ENCODE measurements around the gene ZNF521. TPM values are rescaled to one million over a fixed set of nuclear protein-coding genes. Genes with fewer than 3 reads are reported as not detected.

ZNF521 gene
- polyA plus RNA-seq, 3 donors = 31.2 to 41.0 (median 39.2) TPM

DNA sequence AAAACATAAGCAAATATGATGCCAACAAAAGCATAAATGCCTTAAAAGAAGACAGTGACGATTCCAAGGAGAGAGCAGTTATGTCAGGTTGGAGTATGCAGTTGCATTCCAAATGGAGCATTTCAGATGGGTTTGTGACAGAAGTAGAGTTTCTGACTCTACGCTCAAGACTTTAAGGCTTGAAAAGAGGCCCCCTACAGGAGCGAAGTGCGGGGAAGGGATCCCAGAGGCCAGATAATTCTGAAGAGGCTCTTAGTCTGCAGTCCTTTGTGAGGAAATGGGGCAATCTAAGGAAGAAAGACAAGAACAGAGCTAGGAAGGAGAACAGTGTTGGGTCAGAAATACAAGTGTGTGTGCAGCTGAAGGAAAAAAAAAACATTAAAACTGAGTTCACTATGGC lies 95.5 kb downstream of the ZNF521 start:
- DNase-seq = no peak

- no peak for DNase-seq
Observed at GRCh38 chr18:25253779-25254178, 98.2 kb downstream of the ZNF521 start.

DNA sequence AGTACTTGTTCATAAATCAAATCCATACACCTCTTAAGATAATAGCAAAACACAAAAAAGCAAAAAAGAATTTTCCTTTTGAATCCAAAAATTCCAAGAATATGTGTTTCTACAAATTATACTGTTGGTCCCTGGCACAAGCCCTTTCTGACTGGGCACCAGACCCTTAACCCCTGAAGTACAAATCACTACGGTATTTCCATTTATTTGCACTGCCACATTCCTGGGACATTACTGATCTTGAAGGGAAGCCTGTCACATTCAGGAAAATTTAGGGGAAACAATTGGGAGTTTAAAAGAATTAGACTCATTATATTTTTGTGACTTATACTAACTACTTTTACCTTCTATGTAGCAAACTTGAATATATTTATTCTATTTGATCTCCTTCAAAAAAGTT lies 98.8 kb downstream of the ZNF521 start:
- no peak for DNase-seq

- no peak for DNase-seq
Observed at GRCh38 chr18:25251068-25251467, 100.9 kb downstream of the ZNF521 start.

DNA sequence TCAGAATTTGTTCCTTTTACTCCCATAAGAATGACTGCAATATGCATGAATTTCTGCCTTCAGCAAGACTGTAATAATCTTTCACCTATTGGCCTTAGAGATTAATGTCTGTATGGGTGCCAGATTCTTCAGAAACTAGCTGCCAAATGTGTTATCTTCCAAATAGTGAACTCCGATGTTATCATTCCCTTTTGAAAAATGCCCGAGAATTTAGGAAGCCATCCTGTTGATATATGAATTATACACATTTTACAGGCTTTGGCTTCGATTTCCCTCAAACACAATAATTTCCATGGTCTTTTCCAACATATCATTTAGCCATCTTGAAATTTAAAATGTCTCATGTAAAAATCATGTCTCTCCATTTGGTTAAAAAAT lies 101.5 kb downstream of the ZNF521 start:
- DNase-seq = no peak

DNA sequence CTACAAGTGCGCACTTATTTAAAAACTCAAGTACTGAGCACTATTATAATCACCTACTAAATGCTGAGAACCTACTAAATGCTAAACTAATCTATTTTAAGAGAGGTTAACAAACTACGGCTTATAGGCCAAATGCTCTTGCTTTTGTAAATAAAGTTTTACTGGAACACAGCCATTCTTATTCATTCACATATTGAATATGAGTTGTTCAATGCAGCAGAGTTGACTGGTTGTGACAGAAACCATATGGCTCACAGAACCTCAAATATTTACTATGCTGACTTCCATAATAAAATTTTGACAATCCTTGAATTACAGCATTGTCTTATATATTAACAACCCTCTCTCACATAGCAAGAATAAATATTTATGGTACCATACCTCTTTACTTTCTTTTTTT lies 103.2 kb downstream of the ZNF521 start:
- no peak for DNase-seq

DNA sequence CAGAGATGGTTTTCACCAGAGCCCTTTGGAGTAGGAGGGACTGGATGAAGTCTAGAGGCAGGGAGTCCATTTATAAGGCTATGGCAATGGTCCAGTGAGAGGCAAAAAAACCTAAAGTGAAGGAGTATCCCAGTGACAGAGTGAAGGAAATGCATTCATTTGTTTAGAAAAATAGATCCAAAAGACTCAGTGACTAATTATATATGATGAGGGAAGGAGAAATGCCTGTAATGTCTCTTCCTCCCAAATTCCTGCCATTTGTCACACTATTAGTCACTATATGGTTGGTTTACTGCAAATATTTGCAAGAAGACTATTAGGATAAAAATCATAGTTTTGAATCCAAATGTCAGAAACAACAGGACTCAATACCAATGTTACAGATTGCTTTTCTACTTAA lies 104.2 kb downstream of the ZNF521 start:
- no peak for DNase-seq

DNA sequence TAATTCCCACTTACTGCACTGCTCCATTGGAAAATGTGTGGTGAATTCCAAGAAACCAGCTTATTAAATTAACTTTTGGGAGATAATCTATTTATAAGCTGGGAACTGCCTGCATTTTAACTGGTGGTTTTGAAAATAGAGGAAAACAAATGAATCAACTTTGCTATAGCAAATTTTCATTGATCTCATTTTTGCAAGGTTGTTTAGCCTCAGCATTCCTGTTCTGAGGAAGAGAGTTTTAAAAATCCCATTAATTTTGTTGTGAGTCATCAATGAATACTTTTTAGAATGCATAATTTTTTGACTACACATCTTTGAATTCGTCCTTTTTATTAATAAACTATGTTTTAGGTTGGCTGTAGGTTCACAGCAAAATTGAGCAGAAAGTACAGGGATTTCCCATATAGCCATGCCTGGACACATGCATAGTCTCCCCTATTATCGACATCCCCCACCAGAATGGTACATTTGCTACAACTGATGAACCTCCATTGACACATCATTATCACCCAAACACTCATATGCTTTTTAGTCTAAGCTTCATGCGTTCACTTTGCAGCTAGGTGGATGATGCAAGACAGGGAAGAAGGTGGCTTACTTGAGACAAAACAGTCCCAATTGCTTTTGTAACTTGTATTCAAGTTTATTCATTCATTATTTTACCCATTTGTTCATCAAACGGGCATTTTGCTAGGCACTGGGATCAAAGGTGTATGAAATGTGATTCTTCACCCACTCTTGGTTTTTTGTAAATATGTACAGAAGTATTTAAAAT lies 106.9 kb downstream of the ZNF521 start:
- DNase-seq = no peak

DNA sequence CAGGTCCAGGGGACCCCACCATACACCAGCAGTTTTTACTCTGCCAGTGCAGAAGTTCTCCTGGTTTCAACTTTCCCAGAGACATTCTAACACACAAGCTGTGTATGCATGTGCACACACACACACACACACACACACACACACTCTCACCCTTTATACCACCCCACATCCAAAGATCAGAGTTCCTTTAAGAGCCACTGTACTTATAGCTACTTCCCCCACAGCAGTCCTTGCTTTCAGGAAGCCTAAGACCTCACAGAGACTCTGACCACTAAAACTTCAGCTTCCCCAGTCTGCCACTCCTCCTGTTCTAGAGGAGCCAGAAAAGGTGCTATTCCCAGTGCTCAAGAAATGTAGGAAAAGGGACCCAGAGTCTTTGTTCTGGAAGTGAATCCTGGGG lies 107.8 kb downstream of the ZNF521 start:
- no peak for DNase-seq

DNA sequence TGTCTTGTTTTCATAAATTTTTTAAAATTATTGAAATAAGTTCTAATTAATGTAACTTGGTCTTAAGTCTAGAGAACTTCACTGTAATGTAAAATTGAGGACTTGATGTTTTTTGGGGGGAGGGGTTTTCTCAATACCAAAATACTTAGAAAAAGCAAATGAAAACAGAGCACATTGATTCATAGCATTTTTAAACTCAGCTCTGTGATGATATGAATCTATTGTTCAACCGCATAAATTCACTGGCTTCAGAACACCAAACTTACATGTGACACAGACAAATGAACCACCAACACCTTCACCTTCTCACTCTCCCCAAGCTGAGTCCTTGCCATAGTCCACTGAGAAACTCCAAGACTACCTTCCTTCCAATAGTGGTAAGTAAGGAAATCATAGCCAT lies 108.2 kb downstream of the ZNF521 start:
- no peak for DNase-seq

DNA sequence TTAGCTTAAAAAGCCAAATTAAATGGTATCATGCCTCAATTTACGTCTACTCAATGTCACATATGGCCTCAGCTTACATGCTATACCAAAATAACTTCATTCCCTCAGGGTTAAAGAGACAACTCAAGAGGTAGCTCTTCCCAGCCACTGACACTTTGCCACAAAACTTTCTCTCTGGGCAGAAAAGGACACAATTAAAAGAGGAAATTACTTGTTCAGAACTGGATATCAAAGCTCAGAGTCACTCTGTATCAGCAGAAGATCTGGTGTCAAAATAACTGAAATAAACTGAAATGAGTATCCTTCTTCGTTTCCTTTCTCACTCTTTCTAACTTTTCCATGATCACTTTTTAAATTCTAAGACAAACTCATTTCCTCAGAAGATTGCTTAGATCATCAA lies 108.7 kb downstream of the ZNF521 start:
- DNase-seq = no peak

GRCh38 chr18:25240420-25240770 lies 111.6 kb downstream of the ZNF521 start:
- no peak for DNase-seq

GRCh38 chr18:25239581-25240419 lies 112.2 kb downstream of the ZNF521 start:
- DNase-seq = no peak

- peak; percentile 33 for DNase-seq
Observed at GRCh38 chr18:25239151-25239550, 112.8 kb downstream of the ZNF521 start.

GRCh38 chr18:25237571-25238267 lies 114.2 kb downstream of the ZNF521 start:
- DNase-seq = no peak

DNA sequence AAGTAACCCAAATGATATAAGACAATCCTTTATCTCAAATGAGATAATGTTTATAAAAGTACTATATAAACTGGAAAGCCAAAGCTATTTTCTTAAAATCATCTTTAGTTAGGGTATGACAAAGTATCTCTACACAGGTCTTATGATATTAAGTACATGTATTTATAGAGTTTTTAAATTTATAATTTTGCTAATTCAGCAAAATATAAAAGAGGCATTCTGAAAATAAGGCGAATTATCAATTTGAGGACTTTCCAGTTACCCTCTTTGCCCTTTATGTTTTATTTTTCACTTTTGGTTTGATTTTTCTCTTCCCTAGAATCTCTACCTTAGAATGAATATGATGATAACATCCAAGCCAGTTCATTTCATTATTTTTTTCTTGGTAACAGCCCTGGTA lies 115.2 kb downstream of the ZNF521 start:
- DNase-seq = no peak

DNA sequence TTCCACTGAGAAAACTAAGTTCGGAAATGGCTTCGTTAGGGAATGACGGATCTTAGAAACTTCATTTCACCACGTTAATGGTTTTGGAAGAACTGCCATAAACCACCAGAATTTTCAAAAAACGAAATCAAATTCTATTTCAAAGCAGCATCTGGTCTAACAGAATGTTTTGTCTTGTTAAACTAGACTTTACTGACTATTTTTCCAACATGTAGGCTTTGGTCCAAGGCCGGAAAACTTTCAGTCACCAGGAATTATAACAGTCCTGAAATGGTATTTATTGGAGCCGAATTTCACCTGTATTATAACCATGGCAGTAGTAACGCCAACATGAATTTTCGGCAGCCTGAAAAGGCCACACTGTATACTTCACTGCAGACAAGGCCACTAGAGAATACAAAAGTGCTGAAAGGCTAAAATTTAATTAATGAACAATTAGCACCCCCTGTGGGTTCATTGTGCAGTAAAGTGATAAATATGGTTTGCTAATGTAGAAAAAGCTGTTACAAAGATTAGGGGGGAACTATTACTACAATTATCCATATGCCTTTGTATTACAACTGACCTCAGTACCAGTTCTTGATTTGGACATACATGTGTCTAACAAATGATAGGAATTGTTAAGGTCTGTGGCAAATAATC lies 116.4 kb downstream of the ZNF521 start:
- DNase-seq = no peak

- no peak for DNase-seq
Observed at GRCh38 chr18:25234740-25235345, 117.1 kb downstream of the ZNF521 start.

GRCh38 chr18:25234322-25234639 lies 117.7 kb downstream of the ZNF521 start:
- no peak for DNase-seq

GRCh38 chr18:25233528-25234321 lies 118.2 kb downstream of the ZNF521 start:
- no peak for DNase-seq

DNA sequence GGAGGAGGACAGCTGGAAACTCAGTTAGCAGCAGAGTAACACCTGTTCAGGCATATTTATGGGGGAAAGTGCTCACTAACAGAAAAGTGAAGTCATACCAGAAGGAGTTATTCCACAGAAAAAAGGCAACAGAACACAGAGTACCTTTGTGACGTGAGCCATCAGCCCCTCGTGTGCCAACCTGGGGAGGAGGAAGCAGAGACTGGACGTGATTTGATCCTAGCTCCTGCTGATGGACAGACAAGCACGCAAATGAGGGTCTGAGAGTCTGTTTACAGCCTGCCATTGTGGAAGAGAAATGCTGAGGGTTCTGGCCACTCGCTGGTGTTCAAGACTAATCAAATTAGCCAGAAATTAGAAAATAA lies 120.7 kb downstream of the ZNF521 start:
- no peak for DNase-seq
